Measurements from ENCODE around the gene SUCO.
A peak's percentile ranks its signal among the peaks of the same experiment; 100 is the strongest.

Gene SUCO

DNA sequence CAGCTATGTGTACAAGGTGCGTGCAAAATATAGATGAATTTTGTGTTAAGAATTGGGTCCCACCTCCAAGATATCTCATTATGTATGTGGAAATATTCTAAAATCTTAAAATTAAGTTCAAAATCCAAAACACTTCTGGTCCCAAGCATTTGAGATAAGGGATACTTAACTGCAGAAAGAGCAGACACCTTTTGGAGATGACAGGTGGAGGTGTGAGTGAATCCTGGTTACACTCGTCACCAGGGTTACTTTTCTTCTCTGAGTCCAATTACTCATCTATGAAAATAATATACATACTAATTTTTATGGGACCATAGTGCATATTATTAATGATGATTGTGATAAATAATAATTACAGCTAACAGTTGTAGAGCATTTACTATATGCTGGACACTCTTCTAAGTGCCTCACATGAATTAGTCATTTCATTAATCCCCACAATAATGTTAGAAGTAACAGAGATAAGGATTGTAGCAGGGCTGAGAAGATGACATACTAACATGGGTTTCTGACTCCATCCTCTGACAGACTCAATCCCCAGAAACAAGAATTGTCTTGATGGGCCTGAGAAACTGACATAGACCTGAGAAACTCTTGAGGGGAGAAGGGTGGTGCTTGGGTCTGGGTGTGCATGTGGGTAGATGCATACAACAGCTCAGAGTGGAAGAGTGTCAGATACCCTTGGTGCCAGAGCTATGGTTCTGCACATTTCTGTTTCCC lies 117.7 kb downstream of the SUCO start:
- DNase-seq = no peak
- no peak overlapping the region for H3K27ac ChIP-seq (ENCODE audit: insufficient read depth, low read length, poor library complexity, severe bottlenecking)
- H3K27me3 ChIP-seq (replicated peaks; ENCODE audit: control insufficient read depth, insufficient read depth, low read length, poor library complexity, severe bottlenecking) = no peaks in the 10 kb centered on the region
- no peaks in the 10 kb centered on the region for H3K36me3 ChIP-seq (ENCODE audit: control insufficient read depth, insufficient read depth, low read length)
- H3K4me1 ChIP-seq (ENCODE audit: control insufficient read depth, insufficient read depth, low read length, poor library complexity, severe bottlenecking) = peaks cover 8% of the 10 kb centered on the region
- H3K4me3 ChIP-seq (ENCODE audit: insufficient read depth, low read depth, low read length, poor library complexity, severe bottlenecking) = no peak overlapping the region
- no peaks in the 10 kb centered on the region for H3K9me3 ChIP-seq (ENCODE audit: control insufficient read depth, low read length)

DNA sequence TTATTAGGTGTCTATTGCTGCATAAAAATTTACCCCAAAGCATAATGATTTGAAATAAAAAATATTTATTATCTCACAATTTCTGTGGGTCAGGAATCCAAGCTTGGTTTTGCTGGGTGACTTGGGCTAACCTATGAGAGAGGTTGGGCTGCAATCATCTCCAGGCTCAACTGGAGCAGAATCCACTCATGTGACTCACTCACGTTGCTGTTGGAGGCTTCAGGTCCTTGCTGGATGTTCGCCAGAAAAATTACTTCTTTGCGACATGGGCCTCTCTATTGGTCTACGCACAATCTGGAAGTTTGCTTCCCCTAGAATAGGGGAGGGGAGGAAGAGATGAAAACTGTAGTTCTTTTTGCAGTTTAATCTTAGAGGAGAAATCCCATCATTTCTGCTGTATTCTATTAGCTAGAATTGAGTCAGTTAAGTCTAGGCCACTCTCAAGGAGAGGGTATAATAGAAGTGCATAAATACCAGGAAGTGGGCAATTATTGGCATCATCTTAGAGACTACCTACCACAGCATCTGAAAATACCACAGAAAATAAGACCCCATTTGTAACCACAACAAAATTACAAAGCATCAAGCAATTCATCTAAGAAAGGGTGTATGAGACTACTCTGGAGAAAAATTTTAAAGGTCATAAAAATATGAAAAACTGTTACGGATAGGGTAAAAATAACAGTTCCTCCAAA lies 120.2 kb downstream of the SUCO start:
- Histone ChIP-seq H3K27ac (ENCODE audit: insufficient read depth, low read length, poor library complexity, severe bottlenecking) (no peak overlapping the region), H3K4me3 (ENCODE audit: insufficient read depth, low read depth, low read length, poor library complexity, severe bottlenecking) (no peak overlapping the region), H3K9me3 (ENCODE audit: control insufficient read depth, low read length) (no peaks in the 10 kb centered on the region), H3K36me3 (ENCODE audit: control insufficient read depth, insufficient read depth, low read length) (no peaks in the 10 kb centered on the region), H3K4me1 (ENCODE audit: control insufficient read depth, insufficient read depth, low read length, poor library complexity, severe bottlenecking) (no peaks in the 10 kb centered on the region), H3K27me3 (replicated peaks; ENCODE audit: control insufficient read depth, insufficient read depth, low read length, poor library complexity, severe bottlenecking) (no peaks in the 10 kb centered on the region)
- no peak for DNase-seq

DNA sequence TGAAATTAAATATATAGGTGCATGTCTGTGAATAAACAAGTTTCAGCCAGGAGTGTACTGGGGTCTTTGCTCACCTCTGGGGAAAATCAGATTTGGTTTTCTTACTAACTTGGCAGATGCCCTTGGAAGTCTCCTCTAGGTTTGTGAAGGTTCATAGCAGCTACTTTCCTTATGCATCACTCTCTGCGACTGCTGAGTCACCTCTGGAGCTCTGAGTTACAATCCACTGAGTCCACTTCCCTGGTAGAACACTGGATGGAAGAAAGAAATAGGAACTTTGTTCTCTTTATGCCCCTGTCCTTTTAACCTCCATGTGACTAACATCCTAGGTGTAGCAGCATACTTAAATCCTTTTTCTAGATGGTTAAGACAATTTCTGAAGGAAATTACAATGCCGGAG lies 121.6 kb downstream of the SUCO start:
- Histone ChIP-seq H3K36me3 (ENCODE audit: control insufficient read depth, insufficient read depth, low read length) (no peaks in the 10 kb centered on the region), H3K9me3 (ENCODE audit: control insufficient read depth, low read length) (no peaks in the 10 kb centered on the region), H3K27ac (ENCODE audit: insufficient read depth, low read length, poor library complexity, severe bottlenecking) (no peak overlapping the region), H3K27me3 (replicated peaks; ENCODE audit: control insufficient read depth, insufficient read depth, low read length, poor library complexity, severe bottlenecking) (no peaks in the 10 kb centered on the region), H3K4me3 (ENCODE audit: insufficient read depth, low read depth, low read length, poor library complexity, severe bottlenecking) (no peak overlapping the region), H3K4me1 (ENCODE audit: control insufficient read depth, insufficient read depth, low read length, poor library complexity, severe bottlenecking) (peaks cover 13% of the 10 kb centered on the region)
- no peak for DNase-seq

DNA sequence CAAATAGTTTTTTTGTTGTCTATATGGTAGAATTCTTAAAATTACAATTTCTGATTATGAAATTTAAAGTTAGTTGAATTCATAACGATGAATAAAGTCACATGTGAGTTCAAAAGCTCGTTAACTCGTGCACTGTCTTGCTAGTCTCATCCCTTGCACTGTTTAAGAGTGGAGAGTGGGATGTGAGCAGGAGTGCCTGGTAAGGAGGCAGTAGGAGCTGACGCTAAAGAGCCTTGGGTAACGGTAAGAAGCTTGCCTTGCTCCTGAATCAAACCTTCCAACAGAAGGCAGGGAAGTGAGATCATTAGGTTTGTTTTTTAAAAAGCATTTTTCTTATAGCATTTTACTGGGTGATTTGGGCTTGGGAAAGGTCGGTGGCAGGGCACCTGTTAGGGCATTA lies 123.6 kb downstream of the SUCO start:
- no peaks in the 10 kb centered on the region for H3K27me3 ChIP-seq (replicated peaks; ENCODE audit: control insufficient read depth, insufficient read depth, low read length, poor library complexity, severe bottlenecking)
- no peak for DNase-seq
- no peaks in the 10 kb centered on the region for H3K36me3 ChIP-seq (ENCODE audit: control insufficient read depth, insufficient read depth, low read length)
- H3K27ac ChIP-seq (ENCODE audit: insufficient read depth, low read length, poor library complexity, severe bottlenecking) = no peak overlapping the region
- peaks cover 26% of the 10 kb centered on the region for H3K4me1 ChIP-seq (ENCODE audit: control insufficient read depth, insufficient read depth, low read length, poor library complexity, severe bottlenecking)
- H3K4me3 ChIP-seq (ENCODE audit: insufficient read depth, low read depth, low read length, poor library complexity, severe bottlenecking) = no peak overlapping the region
- H3K9me3 ChIP-seq (ENCODE audit: control insufficient read depth, low read length) = no peaks in the 10 kb centered on the region

DNA sequence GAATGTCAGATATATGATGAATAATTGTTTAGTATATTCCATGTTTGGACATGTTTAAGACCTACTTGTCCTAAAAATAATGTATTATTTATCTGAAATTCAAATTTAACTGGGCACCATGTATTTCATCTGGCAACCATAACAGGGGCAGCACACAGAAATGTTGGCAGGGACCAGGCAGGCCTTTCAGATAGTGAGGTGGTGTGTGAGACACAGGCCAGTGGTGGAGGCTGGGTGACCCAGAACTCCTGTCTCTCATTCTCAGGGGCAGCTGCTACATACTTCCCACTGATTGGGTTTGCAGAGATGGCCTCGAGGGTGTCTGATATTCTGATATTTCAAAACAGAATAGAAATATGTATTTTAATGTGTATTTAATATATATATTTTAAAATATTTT lies 124.6 kb downstream of the SUCO start:
- DNase-seq = no peak
- H3K4me1 ChIP-seq (ENCODE audit: control insufficient read depth, insufficient read depth, low read length, poor library complexity, severe bottlenecking) = peaks cover 36% of the 10 kb centered on the region
- H3K27ac ChIP-seq (ENCODE audit: insufficient read depth, low read length, poor library complexity, severe bottlenecking) = no peak overlapping the region
- no peaks in the 10 kb centered on the region for H3K27me3 ChIP-seq (replicated peaks; ENCODE audit: control insufficient read depth, insufficient read depth, low read length, poor library complexity, severe bottlenecking)
- no peak overlapping the region for H3K4me3 ChIP-seq (ENCODE audit: insufficient read depth, low read depth, low read length, poor library complexity, severe bottlenecking)
- no peaks in the 10 kb centered on the region for H3K9me3 ChIP-seq (ENCODE audit: control insufficient read depth, low read length)
- no peaks in the 10 kb centered on the region for H3K36me3 ChIP-seq (ENCODE audit: control insufficient read depth, insufficient read depth, low read length)

DNA sequence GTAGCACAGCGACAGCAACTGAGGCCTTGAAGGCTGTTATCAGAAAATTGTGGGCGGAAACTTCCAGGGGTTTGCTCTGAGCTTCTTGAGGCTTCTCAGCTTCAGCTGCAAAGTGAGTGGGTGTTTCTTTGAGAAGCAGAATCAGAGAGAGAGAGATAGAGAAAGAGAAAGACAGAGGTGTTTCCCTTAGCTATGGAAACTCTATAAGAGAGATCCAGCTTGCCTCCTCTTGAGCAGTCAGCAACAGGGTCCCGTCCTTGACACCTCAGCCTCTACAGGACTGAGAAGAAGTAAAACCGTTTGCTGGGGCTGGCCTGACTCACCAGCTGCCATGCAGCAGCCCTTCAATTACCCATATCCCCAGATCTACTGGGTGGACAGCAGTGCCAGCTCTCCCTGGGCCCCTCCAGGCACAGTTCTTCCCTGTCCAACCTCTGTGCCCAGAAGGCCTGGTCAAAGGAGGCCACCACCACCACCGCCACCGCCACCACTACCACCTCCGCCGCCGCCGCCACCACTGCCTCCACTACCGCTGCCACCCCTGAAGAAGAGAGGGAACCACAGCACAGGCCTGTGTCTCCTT lies 126.0 kb downstream of the SUCO start, which contains the start of gene FASLG:
Gene FASLG (plus strand): TSS at position 233 of the 583 bp plus-strand sequence. CDS start 99 bp downstream, at position 332.
- H3K36me3 ChIP-seq (ENCODE audit: control insufficient read depth, insufficient read depth, low read length) = no peaks in the 10 kb centered on the region
- H3K4me3 ChIP-seq (ENCODE audit: insufficient read depth, low read depth, low read length, poor library complexity, severe bottlenecking) = peak within 1 kb of the TSS; percentile 55
- H3K27me3 ChIP-seq (replicated peaks; ENCODE audit: control insufficient read depth, insufficient read depth, low read length, poor library complexity, severe bottlenecking) = no peaks in the 10 kb centered on the region
- DNase-seq = peak in 1 of 3 donors; percentile 13
- peaks cover 43% of the 10 kb centered on the region for H3K4me1 ChIP-seq (ENCODE audit: control insufficient read depth, insufficient read depth, low read length, poor library complexity, severe bottlenecking)
- H3K9me3 ChIP-seq (ENCODE audit: control insufficient read depth, low read length) = no peaks in the 10 kb centered on the region
- peak within 1 kb of the TSS; percentile 58 for H3K27ac ChIP-seq (ENCODE audit: insufficient read depth, low read length, poor library complexity, severe bottlenecking)

DNA sequence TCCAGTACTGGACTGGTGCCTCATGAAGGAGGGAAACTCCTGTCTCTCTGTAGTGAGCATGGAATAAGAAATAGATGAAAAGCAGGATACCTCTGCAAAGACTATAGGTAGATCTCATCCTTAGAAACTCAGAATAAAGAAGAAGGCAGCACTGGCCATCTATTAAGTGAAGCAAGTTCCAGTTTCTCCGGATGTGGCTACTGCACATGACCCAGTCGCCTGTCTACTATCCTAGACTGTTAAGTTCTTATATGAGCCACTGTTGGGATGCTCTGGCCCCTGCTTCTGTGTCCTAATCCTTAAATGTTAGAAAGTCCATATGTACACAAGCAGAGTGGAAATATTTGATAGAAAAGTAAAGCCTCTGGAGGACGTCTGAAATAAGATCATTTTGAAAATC lies 128.2 kb downstream of the SUCO start:
- Histone ChIP-seq H3K4me3 (ENCODE audit: insufficient read depth, low read depth, low read length, poor library complexity, severe bottlenecking) (no peak overlapping the region), H3K4me1 (ENCODE audit: control insufficient read depth, insufficient read depth, low read length, poor library complexity, severe bottlenecking) (peaks cover 43% of the 10 kb centered on the region), H3K9me3 (ENCODE audit: control insufficient read depth, low read length) (no peaks in the 10 kb centered on the region), H3K27me3 (replicated peaks; ENCODE audit: control insufficient read depth, insufficient read depth, low read length, poor library complexity, severe bottlenecking) (no peaks in the 10 kb centered on the region), H3K36me3 (ENCODE audit: control insufficient read depth, insufficient read depth, low read length) (peaks cover 12% of the 10 kb centered on the region), H3K27ac (ENCODE audit: insufficient read depth, low read length, poor library complexity, severe bottlenecking) (peak overlapping the region; percentile 1)
- no peak for DNase-seq

All from effector memory CD4-positive, alpha-beta T cell (primary cell).